HG03064 (cell line): ENCODE data around the gene SLC49A3.
"Not testable (repeated sequence)": the region's sequence is repeated elsewhere in the genome, so short reads cannot be mapped to it uniquely, and the experiment has no call there.

Source experiments
- ATAC-seq: cut with Tn5 transposase; IDR thresholded peaks from one replicate; pipeline ENCODE4 v1.9.1; 2021; ENCODE audit warnings: low read depth; ENCODE audit not compliant: unreplicated experiment

Gene SLC49A3

DNA sequence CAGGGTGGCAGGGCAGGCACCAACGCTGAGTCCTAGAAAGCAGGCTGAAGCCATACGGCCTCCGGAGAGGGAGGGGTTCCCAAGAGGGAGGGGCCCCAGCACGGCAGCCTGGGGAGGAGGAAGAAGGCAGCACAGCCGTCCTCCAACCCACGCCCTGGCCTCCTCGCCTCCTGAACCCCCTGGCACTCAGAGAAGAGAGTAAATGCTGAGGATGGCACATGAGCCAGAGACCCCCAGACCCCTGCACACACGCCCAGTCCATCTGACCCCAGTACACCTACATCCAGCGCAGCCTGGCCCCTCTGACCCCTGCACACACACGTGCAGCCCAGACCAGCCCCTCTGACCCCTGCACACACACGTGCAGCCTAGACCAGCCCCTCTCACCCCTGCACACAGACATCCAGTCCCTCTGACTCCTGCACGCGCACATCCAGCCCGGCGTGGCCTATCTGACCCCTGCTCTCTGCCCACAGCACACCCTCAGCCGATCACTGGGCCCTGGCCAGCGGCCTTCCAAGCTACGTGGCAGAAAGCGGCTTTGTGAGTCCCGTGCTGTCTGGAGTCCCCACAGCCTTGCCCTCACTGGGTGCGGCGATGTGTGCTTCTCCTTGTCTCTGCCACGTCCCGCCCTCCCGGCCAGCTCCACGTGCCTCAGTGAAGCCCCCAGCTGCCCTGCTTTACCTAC is 33.3 kb downstream of the SLC49A3 start:
- no peak for ATAC-seq

GRCh38 chr4:654871-655463 is 34.0 kb downstream of the SLC49A3 start:
- ATAC-seq: no peak

- no peak for ATAC-seq
These were observed 34.5 kb downstream of the SLC49A3 start for GRCh38 chr4:654503-654845.

- no peak for ATAC-seq
These were observed 35.0 kb downstream of the SLC49A3 start for GRCh38 chr4:653831-654502.

DNA sequence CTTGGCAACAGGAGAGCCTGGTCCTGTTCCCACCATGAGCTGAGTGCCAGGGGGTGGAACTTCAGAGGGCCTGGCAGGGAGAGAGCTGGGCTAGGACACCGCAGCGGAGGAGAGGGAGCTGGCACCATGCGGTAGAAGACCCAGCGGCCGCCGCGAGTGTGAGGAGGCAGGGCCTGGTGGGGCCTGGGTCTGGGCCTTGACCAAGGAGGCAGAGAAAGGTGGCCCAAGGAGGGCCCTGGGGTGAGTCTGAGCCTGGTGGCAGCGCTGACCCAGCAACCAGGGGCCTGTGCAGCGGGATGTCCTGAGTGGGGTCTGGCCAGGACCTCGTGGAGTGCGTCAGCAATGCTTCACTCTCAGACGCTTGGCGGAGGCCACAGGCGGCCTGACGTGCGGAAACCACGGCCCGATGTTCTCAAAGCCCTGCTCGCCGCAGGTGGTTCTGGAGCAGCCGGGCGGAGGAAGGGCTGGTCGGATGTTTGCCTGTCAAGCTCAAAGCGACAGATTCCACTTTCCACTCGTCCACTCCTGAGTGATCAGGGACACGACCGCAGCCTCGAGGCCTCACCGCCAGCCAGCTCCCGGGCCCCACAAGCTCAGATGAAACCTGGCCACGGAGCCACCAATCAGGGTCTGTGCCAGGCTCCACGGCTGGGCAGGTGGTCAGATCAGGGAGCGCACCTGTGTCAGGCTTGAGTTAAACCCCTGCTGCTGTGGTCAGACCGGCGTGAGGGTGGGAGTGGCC is 35.7 kb downstream of the SLC49A3 start:
- ATAC-seq: no peak

DNA sequence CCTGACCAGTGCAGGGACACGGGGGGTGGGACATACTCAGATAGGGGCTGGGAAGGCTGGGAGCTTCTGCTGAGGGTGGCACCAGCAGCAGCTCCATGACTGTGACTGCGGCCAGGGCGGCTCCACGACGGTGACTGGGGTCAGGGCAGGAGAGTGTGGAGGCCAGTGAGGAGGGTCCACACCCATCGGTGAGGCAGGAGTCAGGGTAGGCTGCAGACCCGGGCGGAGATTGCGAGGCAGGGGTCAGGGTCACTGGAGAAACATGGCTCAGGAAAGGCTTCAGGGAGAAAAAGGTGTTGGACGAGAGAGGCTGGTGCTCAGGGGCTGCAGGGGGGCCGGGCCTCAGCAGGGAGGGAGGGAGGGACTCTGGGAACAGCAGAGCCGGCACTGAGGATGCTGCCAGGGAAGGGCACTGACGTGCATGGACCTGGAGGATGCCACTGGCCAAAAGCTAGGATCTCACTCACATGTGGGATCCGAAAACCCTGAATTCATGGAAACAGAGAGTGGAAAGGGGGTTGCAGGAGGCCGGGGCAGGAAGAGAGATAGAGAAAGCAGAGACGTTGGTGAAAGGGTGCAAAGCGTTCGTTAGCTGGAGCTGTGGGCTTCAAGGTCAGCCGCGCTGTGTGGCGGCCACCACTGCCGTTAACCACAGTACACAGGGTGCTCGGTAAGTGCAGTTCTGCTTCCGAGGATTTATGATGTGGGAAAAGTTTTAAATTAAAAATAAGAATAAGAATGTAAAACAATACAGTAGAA is 36.9 kb downstream of the SLC49A3 start:
- no peak for ATAC-seq

- ATAC-seq: no peak
These were observed 37.7 kb downstream of the SLC49A3 start for GRCh38 chr4:650951-651883.

DNA sequence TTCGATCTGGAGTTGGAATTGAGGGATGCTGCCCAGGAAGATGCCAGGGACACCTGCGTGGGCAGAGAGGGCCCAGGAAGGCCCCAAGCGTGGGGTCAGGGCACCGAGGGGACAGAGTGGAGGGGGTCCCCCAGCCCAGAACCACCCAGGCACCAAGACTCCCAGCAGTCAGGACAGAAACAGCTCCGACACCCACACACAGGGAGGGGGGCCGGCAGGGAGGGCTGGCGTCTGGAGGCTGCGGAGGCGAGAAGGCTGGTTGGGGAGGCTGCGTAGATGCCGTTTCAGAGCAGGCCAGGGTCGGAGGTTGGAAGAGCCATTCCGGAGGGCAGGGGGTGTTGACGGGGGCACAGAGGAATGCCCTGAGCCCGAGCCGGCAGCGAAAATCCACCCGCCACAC is 38.5 kb downstream of the SLC49A3 start:
- no peak for ATAC-seq

DNA sequence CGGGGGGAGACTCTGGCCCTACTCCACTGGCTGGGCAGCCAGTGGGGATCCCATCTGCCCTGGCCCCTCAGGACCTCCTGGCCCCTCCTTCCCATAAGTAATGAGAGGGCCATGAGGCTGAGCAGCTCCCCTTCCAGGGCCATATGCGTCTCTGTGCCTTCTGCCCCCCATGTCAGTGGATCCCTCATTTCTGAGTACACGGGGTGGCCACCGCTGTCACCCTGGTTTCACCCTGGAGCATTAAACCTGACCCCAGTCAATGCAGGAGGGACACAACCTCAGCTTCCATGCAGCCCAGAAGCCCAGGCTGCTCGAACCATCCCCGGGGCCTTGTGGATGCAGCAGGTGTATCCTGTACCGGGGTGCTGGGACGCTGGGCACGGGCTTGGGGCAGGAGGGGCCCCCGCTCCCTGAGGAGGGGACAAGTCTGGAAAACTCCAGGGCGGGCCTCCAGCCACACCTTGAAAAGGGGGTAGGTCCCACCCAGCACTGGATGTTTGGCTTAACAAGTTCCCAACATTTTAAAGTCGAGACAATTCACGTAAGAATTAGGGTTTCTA is 39.1 kb downstream of the SLC49A3 start:
- ATAC-seq: no peak

GRCh38 chr4:649293-649625 is 39.7 kb downstream of the SLC49A3 start:
- ATAC-seq: no peak

DNA sequence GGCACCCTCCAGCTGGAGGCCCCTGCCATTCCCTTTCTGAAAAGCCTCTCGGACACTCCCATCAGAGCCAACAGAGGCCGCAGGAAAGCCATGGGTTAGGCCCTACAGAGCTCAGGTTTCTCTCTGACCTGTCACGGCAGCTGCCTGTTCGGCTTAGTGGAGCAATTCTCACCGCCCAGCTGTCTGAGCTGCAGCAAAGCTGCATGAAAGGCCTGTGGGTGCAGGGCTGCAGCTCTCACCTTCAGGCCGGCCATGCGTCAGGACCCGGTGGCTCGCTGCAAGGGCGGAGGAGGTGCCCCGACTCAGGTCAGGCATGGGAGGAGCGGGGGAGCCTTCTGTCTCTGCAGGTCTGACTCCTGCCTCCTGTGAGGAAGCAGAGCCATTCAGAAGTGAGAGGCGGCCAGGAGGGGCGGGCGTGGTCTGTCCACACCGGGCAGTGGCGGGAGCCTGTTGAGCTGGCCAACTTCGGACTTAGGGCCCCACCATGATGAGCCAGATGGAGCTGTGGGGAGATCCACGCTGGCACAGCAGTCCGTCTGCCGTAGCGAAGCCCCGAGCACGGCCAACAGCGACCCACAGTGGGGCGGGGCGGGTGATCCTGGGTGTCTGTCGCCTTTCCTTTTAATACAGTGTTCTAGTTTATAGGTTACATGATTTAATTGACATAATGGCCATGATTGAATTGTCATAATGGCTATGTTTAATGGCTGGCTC is 40.2 kb downstream of the SLC49A3 start:
- ATAC-seq: no peak

DNA sequence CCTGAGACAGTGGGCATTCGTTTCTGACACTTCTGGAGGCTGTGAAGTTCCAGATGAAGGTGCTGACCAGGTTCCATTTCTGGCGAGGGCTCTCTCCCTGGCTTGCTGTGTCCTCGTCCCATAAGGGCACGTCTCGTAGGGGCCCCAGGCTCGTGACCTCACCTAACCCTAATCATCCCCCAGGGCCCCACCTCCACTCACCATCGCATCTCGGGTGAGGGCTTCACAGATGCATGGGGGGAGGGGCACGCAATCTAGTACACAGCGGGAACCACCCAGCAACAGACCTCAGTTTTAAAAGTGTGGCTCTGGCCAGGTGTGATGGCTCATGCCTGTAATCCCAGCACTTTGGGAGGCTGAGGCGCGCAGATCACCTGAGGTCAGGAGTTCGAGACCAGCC is 41.5 kb downstream of the SLC49A3 start:
- no peak for ATAC-seq

DNA sequence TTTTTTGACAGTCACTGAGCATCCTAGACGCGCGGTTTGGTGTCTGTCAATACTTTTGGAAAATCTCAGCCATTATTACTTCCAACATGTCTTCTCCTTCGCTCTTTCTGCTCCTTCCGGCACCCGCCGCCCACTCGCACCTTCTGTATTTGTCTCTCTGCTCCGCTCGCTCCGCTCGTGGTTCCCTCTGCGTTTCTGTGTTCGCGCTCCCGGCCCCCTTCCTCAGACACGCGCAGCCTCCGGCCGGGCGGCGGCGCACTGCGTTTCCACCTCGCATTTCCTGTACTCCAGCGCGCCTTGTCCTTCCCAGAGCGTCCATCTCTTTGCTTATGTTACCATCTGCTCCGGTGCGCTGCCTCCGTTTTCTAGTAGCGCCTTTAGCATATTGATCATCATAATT is 42.5 kb downstream of the SLC49A3 start:
- no peak for ATAC-seq

- not testable (repeated sequence) for ATAC-seq
These were observed 46.6 kb downstream of the SLC49A3 start for GRCh38 chr4:642366-642765.

DNA sequence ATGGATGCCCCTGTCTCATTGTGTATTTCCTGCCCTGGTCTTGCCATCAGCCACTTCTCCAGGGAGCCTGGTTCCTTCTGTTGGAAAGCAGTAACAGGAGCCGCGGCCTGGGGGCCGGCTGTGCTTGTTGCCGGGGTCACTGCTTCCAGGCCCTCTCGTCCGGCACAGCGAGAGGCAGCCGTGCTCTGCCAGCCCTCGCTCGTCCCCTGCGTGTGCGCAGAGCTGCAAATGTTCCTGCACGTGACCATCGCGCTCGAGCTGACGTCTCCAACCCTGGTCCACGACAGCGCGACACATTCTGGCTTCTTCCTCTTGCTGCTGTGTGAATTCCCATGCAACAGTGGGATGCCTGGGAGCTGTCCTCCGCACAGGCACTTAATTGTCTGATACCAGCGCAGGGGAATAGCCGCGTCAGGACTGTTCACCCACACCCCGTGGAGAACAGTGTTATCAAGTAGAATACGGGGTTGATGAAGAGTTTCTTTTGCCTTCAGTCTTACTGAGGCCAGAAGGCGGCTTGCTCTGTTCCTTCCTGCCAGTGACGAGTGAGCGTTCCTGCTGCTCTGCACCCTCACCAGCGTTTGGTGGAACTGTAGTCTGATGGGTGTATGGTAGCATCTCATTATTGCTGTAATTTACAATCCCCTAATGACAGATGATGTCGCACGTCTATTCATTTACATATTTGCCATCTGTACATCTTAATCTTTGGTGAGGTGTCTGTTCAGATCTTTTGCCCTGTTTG is 51.2 kb downstream of the SLC49A3 start:
- no peak for ATAC-seq

- no peak for ATAC-seq
These were observed 52.3 kb downstream of the SLC49A3 start for GRCh38 chr4:636628-637159.

- ATAC-seq: no peak
These were observed 52.9 kb downstream of the SLC49A3 start for GRCh38 chr4:635851-636627.
